Activated CD4-positive, CD25-positive, alpha-beta regulatory T cell treated with anti-CD3 and anti-CD28 coated beads, Interleukin-2, amount 50 U/mL, for 72 hours (primary cell): ENCODE data around the gene ANKRD13D.
A peak's percentile ranks its signal among the peaks of the same experiment; 100 is the strongest.

ENCODE experiments used
- DNase-seq: peaks from one replicate; pipeline ENCODE4 v3.0.0; 2021

The ANKRD13D gene

DNA sequence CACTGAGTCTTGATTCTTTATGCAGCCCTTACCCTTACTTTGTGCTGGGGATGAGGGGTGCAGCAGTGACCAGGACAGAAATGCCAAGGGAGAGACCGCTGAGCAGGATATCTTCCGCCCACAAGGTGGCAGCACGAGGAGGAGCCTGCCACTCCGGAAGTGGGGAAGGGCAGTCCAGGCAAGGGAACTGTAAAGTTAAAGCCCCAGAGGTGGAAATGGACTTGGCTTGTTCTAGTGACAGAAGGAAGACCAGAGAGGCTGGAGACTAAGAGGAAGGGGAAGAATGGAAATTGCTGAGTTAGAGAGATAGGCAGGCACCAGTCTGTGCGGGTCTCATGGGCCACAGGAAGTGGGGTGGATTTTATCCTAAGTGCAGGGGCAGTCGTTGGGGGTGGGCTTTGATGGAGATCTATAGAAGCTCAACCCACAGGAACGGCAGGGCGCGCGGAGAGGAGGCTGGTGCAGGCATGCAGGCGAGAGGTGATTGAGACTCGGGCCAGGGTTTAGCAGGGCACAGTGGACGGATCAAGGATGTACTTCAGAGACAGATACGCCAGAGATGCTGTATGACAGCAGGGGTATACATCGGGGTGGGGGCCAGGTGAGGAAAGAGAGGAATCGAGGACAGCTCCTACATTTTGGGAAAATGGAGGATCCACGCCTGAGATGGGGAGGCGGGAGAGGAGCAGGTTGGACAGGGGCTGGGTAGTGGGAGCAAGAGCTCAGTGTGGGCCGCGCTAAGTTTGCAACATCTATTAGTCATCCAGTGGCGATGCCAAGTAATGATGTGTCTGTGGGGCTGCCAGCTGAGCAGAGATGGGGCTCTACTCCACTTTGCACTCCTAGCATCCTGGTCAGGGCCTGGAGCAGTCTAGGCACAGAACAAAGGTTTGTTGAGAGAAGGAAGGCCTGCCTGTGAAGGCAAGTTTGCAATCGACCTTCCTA lies 26.1 kb upstream of the ANKRD13D start:
- peak; percentile 79 for DNase-seq

GRCh38 chr11:67264260-67264659 lies 24.8 kb upstream of the ANKRD13D start:
- DNase-seq: no peak

- no peak for DNase-seq
These were observed 24.0 kb upstream of the ANKRD13D start for GRCh38 chr11:67264877-67265632.

- peak; percentile 86 for DNase-seq
These were observed 23.3 kb upstream of the ANKRD13D start for GRCh38 chr11:67265633-67266448.

GRCh38 chr11:67266449-67267187 lies 22.5 kb upstream of the ANKRD13D start, which contains the start of gene GRK2:
TSS of gene GRK2 (plus strand) at chr11:67266473. CDS start at chr11:67266700, 227 bp downstream.
- DNase-seq: no peak

GRCh38 chr11:67267188-67268080 lies 21.7 kb upstream of the ANKRD13D start:
- no peak for DNase-seq

DNA sequence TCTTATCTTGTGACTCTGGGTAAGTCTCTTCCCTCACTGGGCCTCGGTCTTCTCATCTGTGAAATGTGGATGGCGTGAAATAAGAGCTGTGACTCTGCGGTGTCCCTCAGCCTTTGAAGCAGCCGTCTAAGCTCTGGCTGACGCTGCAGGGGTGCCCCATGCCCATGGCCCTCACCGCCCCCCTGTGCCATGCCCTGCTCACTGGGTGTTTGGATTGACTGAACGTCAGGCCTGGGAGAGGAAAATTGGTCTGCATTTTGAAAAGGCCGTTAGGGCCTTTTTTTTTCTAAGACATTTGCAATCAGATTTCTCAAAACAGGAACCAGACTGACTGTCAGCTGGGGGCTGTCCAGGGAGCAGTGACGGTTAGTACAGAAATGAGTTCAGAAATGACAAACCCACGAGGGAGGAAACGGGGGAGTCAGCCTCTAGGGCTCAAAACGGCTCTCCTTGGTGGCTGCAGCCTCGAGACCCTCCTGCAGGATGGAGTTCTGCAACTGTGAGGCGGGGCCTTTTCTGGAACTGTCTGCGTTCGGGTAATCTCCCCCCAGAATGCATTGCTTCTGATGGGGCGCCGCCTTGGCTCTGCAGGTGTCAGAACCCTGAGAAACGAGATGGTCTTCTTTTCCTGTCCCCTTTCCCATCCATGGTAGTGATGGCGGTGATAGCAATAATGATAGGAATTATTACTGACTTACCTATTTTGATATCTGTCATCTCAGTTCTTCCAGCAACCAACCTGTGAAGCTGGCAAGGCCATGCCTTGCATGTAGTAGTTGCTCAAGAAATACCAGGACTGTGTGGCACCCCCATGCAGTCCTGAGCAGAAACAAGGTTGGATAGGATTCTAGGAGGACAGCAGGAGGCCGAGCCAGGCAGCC lies 20.8 kb upstream of the ANKRD13D start:
- no peak for DNase-seq

- no peak for DNase-seq
These were observed 20.2 kb upstream of the ANKRD13D start for GRCh38 chr11:67268962-67269268.

DNA sequence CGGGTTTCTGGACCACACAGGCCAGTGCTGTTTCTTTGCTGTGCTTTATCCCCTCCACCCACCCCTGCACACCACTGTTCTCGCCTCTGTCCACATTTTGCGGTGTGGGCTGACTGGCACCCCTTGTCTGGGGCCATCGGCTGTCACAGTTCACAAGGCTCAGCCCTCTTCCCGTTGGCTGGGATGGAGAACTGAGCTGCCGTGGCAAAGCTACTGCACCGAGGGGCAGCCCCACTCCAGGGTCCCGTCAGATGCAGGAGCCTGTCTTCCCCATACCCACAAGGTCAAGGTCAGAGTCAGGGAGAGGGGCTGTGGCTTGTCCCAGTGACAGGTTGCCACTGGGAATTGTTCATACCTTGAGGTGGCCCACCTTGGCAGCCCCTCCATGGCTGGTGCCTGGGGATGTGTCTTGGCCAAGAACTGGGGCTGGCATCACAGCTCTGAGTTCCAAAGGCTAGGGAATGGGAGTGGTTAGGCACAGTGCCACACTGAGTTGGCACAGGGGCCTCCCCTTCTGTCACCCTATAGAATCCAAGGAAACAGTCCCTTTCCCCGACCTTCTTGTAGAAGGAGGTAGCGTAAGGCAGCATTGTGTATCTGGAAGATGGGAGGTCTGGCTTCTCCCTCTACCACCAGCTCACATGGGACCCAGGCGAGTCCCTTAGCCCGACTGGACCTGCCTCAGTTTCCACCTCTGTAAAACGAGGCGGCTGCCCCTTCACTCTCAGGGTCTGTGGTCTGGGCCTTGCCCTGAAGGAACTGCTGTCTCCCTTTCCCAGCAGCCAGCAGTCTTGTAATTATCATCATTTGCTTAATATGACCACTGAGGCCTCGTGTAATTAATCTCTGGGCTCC lies 19.5 kb upstream of the ANKRD13D start:
- no peak for DNase-seq

- no peak for DNase-seq
These were observed 18.6 kb upstream of the ANKRD13D start for GRCh38 chr11:67270256-67271204.

DNA sequence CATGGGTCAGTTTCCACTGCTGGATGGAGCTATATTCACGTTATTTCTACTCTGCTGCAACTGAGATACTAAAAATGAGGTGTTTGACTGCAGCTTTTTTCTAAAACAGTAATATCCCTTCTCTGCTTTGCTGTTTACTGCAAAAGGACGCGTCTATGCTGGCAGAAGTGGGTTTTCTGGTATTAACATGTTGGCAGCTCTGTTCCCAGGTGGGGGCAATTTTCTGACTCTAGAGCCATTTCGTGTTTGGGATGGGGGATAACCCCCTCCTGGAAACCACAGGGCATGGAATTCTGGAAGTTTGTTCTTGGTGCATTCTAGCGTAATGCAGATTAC lies 17.9 kb upstream of the ANKRD13D start:
- DNase-seq: no peak

- DNase-seq: peak; percentile 65
These were observed 17.4 kb upstream of the ANKRD13D start for GRCh38 chr11:67271541-67272284.

DNA sequence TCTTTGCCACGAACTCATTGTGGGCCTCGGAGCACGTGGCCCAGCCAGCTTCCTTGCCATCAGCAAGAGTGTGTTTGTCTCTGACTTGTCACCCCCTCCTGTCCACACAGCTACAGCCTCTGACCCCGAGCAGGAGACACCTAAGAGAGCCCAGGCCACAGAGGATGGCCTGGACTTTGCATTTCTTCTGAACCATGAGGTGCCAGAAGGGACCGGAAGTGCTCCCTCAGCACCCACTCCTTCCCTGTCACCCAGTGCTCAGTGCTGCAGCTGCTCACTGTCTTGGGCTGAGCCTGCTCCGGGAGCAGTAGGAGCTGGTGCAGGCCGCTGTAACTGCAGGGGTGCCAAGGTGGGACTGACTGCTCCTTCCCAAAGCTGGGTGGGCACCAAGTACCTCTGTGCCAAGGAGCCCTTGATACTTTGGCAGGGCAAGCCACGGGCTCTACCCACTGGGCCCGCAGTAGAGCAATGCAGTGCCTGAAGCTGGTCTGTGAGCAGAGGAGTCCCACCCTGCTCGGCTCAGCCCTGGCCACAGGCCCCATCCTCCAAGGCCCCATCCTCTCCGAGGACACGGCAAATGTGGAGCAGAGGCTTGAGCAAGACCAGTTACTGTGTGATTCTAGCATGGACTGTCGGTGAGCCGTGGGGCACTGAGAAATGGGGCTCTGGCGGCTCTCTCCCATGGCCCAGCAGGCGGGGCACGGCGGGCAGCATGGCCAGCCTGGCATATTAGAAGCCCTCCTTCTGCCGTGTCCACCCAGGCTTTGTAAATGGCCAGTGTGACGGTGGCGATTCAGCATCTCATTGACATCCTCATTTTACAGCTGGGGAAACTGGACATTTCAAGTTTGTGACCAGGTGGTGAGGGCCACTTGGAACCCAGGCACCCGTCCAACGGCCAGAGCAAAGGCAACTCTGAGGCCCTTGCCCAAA lies 16.5 kb upstream of the ANKRD13D start:
- no peak for DNase-seq

DNA sequence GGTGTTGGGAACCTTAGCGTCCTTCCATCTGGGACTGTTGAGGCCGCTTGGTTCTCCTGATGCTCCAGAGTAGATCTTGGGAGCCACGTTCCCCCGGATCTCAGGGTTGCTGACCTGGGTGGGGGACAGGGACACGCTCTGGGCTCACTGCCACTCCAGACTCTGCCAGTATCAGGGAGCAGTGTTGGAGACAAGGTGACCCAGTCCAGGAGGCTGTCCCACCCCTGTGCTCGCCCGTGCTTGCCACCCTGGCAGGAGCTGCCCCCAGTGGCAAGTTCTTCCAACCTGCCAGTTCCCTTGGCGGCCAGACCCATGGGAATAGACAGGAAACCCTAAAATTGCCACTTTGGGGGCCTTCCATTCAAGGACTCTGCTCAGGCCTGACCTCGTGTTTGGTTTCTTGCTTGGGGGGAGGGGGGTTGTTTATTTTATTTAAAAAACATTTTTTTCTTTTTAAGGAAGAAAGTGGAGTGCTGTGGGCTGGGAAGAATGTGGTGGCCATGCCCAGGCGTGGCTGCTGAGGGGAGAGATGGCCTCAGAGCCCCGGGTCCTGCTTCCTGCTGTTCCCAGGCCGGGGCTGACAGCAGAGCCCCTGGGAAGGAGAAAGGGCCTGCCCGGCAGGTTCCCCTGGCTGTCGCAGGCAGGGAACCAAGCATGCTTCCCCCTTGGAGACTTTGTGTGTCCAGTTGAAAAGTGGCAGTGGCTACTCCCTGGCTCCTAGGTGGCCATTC lies 15.7 kb upstream of the ANKRD13D start:
- no peak for DNase-seq

DNA sequence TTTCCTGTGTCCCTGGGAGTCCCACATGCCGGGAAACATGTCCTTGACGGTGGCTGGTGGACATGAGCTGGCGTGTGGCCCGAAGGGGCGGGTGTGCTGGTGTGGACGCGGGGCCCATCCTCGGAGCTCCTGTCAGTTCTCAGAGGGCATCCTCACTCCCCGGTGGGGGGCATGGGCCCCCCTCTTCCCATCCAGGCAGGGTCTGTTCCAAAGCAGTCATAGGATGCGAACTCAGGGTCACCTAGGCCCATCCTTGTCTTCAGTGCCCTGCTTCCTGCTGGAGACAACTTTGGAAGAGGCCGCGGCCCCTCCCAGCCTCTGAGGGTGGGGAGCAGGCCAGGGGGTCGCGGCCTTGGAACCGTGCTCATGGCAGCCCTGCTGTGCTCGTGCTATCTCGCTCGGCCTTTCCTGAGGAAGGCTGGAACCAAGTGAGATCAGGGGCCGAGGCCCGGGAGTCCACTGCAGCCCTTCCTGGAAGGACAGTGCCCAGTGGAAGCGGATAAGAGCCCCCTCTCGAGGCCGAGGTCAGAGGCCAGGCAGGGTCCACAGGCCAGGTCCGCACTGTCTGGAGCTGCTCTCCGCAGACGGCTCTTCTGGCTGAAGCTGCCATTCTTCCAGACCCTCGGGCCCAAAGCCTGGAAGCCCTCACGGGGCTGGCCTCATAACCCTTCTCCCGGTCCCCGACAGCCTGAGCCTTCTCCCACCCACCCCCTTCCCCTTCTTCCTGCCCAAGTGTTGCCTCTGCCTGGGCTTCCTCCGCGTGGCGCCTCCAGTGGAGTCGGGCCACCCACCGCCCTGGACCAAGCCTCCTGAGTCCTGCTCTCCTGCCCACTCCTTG lies 14.1 kb upstream of the ANKRD13D start:
- DNase-seq: no peak
